ENCODE measurements around the gene POLR2L. TPM values are rescaled to one million over a fixed set of nuclear protein-coding genes. Genes with fewer than 3 reads are reported as not detected.

POLR2L gene
- polyA plus RNA-seq, 3 donors, result 106 to 132 (median 125) TPM

- peak; percentile 83 for DNase-seq
These were observed 44.8 kb downstream of the POLR2L start for GRCh38 chr11:797296-798092.

- DNase-seq, result no peak
These were observed 45.6 kb downstream of the POLR2L start for GRCh38 chr11:796565-797295.

- peak; percentile 62 for DNase-seq
These were observed 46.4 kb downstream of the POLR2L start for GRCh38 chr11:795634-796564.

GRCh38 chr11:794766-795633 lies 47.3 kb downstream of the POLR2L start:
- DNase-seq, result no peak

- DNase-seq, result no peak
These were observed 48.1 kb downstream of the POLR2L start for GRCh38 chr11:794013-794765.

- DNase-seq, result no peak
These were observed 48.8 kb downstream of the POLR2L start for GRCh38 chr11:793556-793955.

GRCh38 chr11:792873-793272 lies 49.5 kb downstream of the POLR2L start:
- DNase-seq, result no peak

GRCh38 chr11:792535-792821 lies 49.9 kb downstream of the POLR2L start:
- DNase-seq, result no peak

GRCh38 chr11:791658-792534 lies 50.4 kb downstream of the POLR2L start:
- DNase-seq, result no peak

GRCh38 chr11:790721-791564 lies 51.4 kb downstream of the POLR2L start:
- DNase-seq, result no peak

GRCh38 chr11:789943-790342 lies 52.4 kb downstream of the POLR2L start, which contains the start of gene CEND1:
CEND1 (minus strand) TSS chr11:790090; CDS start chr11:788576, 1,514 bp downstream.
- DNase-seq, result no peak

Other genes starting within 250 kb of the POLR2L start
- 10 to 100 TPM; 11.0 to 11.7 (median 11.2) TPM for gene IRF7, start 226.6 kb downstream of the POLR2L start, polyA plus RNA-seq (ENCODE audit: insufficient read length in 3 of 3)
- 10 to 100 TPM; 42.6 to 56.2 (median 47.7) TPM for gene CDHR5, start 217.6 kb downstream of the POLR2L start, polyA plus RNA-seq (ENCODE audit: insufficient read length in 3 of 3)
- gene SCT, start 215.3 kb downstream of the POLR2L start, polyA plus RNA-seq (ENCODE audit: insufficient read length in 3 of 3), result 1 to 10 TPM in 2 of 3 donors, under 1 TPM in 1; 0.87 to 2.3 (median 2.3) TPM
- gene DRD4, start 205.3 kb downstream of the POLR2L start, polyA plus RNA-seq (ENCODE audit: insufficient read length in 3 of 3), result 1 to 10 TPM; 3.8 to 5.4 (median 4.2) TPM
- gene DEAF1, start 147.3 kb downstream of the POLR2L start, polyA plus RNA-seq (ENCODE audit: insufficient read length in 3 of 3), result 10 to 100 TPM; 55.3 to 61.9 (median 55.6) TPM
- 10 to 100 TPM; 41.9 to 62.1 (median 59.9) TPM for gene TMEM80, start 146.7 kb downstream of the POLR2L start, polyA plus RNA-seq (ENCODE audit: insufficient read length in 3 of 3)
- gene EPS8L2, start 136.3 kb downstream of the POLR2L start, polyA plus RNA-seq (ENCODE audit: insufficient read length in 3 of 3), result 100 to 1,000 TPM; 128 to 189 (median 150) TPM
- gene TALDO1, start 95.1 kb downstream of the POLR2L start, polyA plus RNA-seq (ENCODE audit: insufficient read length in 3 of 3), result 100 to 1,000 TPM; 129 to 137 (median 130) TPM
- gene GATD1, start 65.0 kb downstream of the POLR2L start, polyA plus RNA-seq (ENCODE audit: insufficient read length in 3 of 3), result 100 to 1,000 TPM in 1 of 3 donors, 10 to 100 TPM in 2; 85.0 to 111 (median 90.3) TPM
- 1 to 10 TPM in 1 of 3 donors, under 1 TPM in 2; 0.64 to 1.3 (median 0.83) TPM for gene CEND1, start 52.4 kb downstream of the POLR2L start, polyA plus RNA-seq (ENCODE audit: insufficient read length in 3 of 3)
- 10 to 100 TPM; 16.0 to 20.9 (median 20.6) TPM for gene SLC25A22, start 44.2 kb downstream of the POLR2L start, polyA plus RNA-seq (ENCODE audit: insufficient read length in 3 of 3)
- gene PIDD1, start 37.3 kb downstream of the POLR2L start, polyA plus RNA-seq (ENCODE audit: insufficient read length in 3 of 3), result 10 to 100 TPM; 11.8 to 14.4 (median 13.0) TPM
- 1,000 to 10,000 TPM; 1,087 to 1,248 (median 1,229) TPM for gene RPLP2, start 32.6 kb downstream of the POLR2L start, polyA plus RNA-seq (ENCODE audit: insufficient read length in 3 of 3)
- 10 to 100 TPM; 66.0 to 79.1 (median 74.7) TPM for gene PNPLA2, start 23.6 kb downstream of the POLR2L start, polyA plus RNA-seq (ENCODE audit: insufficient read length in 3 of 3)
- 10 to 100 TPM; 16.7 to 21.7 (median 20.0) TPM for gene CRACR2B, start 14.6 kb downstream of the POLR2L start, polyA plus RNA-seq (ENCODE audit: insufficient read length in 3 of 3)
- 100 to 1,000 TPM; 207 to 225 (median 220) TPM for gene CD151, start 9.6 kb downstream of the POLR2L start, polyA plus RNA-seq (ENCODE audit: insufficient read length in 3 of 3)
- 10 to 100 TPM; 76.0 to 92.3 (median 85.2) TPM for gene TSPAN4, start 323 bp upstream of the POLR2L start, polyA plus RNA-seq (ENCODE audit: insufficient read length in 3 of 3)
- gene CHID1, start 68.3 kb upstream of the POLR2L start, polyA plus RNA-seq (ENCODE audit: insufficient read length in 3 of 3), result 100 to 1,000 TPM; 113 to 125 (median 114) TPM
- 100 to 1,000 TPM in 2 of 3 donors, 10 to 100 TPM in 1; 99.5 to 126 (median 117) TPM for gene AP2A2, start 83.3 kb upstream of the POLR2L start, polyA plus RNA-seq (ENCODE audit: insufficient read length in 3 of 3)
- 10 to 100 TPM; 25.6 to 35.8 (median 26.2) TPM for gene MUC6, start 194.2 kb upstream of the POLR2L start, polyA plus RNA-seq (ENCODE audit: insufficient read length in 3 of 3)
- under 1 TPM; 0.03 to 0.21 (median 0.17) TPM for gene MUC2, start 232.3 kb upstream of the POLR2L start, polyA plus RNA-seq (ENCODE audit: insufficient read length in 3 of 3)

All from renal pelvis (tissue), 4 donors.